Activated T-cell treated with anti-CD3 and anti-CD28 coated beads, Interleukin-2, amount 50 U/mL, for 72 hours (primary cell): Measurements from ENCODE around the gene ARHGEF12. TPM values are rescaled to one million over a fixed set of nuclear protein-coding genes. Genes with fewer than 3 reads are reported as not detected.

Experiments used
- ATAC-seq, 2 donors: fragments of 150-1000 bp; cut with Tn5 transposase; replicated peaks in 1 of 2; 2 replicates each; pipeline ENCODE4 v1.10.0; 2021; ENCODE audit warnings: moderate library complexity in 2 of 2, mild to moderate bottlenecking in 1 of 2
- DNase-seq, 2 donors: peaks; one replicate each; pipeline ENCODE4 v3.0.0; 2021 to 2022; ENCODE audit warnings: mixed read lengths in 1 of 2
- H3K27ac Mint-ChIP-seq: one replicate; pipeline ENCODE4 v1.8.0; 2022; ENCODE audit warnings: mild to moderate bottlenecking, moderate library complexity, mixed read lengths
- H3K27me3 Mint-ChIP-seq: one replicate; pipeline ENCODE4 v1.8.0; 2022; ENCODE audit warnings: low read depth, mixed read lengths
- H3K36me3 Mint-ChIP-seq, 2 donors: one replicate each; pipeline ENCODE4 v1.8.0; 2022; ENCODE audit warnings: mixed read lengths in 2 of 2, mild to moderate bottlenecking in 1 of 2; ENCODE audit not compliant: insufficient read depth in 2 of 2
- H3K4me1 Mint-ChIP-seq: one replicate; pipeline ENCODE4 v1.8.0; 2022; ENCODE audit warnings: low read depth, mixed read lengths
- H3K4me3 Mint-ChIP-seq, 2 donors: one replicate each; pipeline ENCODE4 v1.8.0; 2022; ENCODE audit warnings: mild to moderate bottlenecking in 2 of 2, mixed read lengths in 2 of 2, moderate library complexity in 2 of 2
- H3K9me3 Mint-ChIP-seq, 2 donors: one replicate each; pipeline ENCODE4 v1.8.0; 2022; ENCODE audit warnings: mixed read lengths in 2 of 2
- total RNA-seq, 2 donors: library from RNA; stranded (reverse); gene quantifications; one replicate each; pipeline ENCODE4 v1.2.3, GENCODE V29; 2022

The ARHGEF12 gene
- total RNA-seq, 2 donors from 2014 or later = 16.1 to 20.5 TPM

- no peak for ATAC-seq
- H3K4me3 Mint-ChIP-seq = no peak overlapping the region
Measured at GRCh38 chr11:120327311-120327710, 8.9 kb upstream of the ARHGEF12 start.

GRCh38 chr11:120329556-120329955 lies 6.7 kb upstream of the ARHGEF12 start:
- H3K36me3 Mint-ChIP-seq = peaks cover 0 to 2% of the 10 kb centered on the region in 2 donors
- H3K4me3 Mint-ChIP-seq = no peak overlapping the region
- ATAC-seq (no peak), DNase-seq (no peak)
- H3K27me3 Mint-ChIP-seq = peaks cover 51% of the 10 kb centered on the region
- no peak overlapping the region for H3K27ac Mint-ChIP-seq
- peaks cover 18% of the 10 kb centered on the region for H3K4me1 Mint-ChIP-seq
- no peaks in the 10 kb centered on the region for H3K9me3 Mint-ChIP-seq

More at GRCh38 chr11:120327311-120327710, 8.9 kb upstream of the ARHGEF12 start:
- peaks cover 57% of the 10 kb centered on the region for H3K27me3 Mint-ChIP-seq
- peaks cover 0 to 2% of the 10 kb centered on the region in 2 donors for H3K36me3 Mint-ChIP-seq
- H3K4me1 Mint-ChIP-seq = peaks cover 18% of the 10 kb centered on the region
- no peak overlapping the region for H3K27ac Mint-ChIP-seq
- no peaks in the 10 kb centered on the region for H3K9me3 Mint-ChIP-seq
- DNase-seq = no peak

- Mint-ChIP-seq H3K4me3 (no peak overlapping the region), H3K27ac (no peak overlapping the region), H3K27me3 (peaks cover 49% of the 10 kb centered on the region), H3K9me3 (no peaks in the 10 kb centered on the region), H3K4me1 (peaks cover 22% of the 10 kb centered on the region), H3K36me3 (no peaks in the 10 kb centered on the region)
- ATAC-seq (no peak), DNase-seq (no peak)
Measured at GRCh38 chr11:120330045-120330444, 6.2 kb upstream of the ARHGEF12 start.

GRCh38 chr11:120331301-120331996 lies 4.8 kb upstream of the ARHGEF12 start:
- peaks cover 43% of the 10 kb centered on the region for H3K27me3 Mint-ChIP-seq
- DNase-seq = no peak
- no peaks in the 10 kb centered on the region for H3K9me3 Mint-ChIP-seq
- no peak overlapping the region for H3K27ac Mint-ChIP-seq
- H3K36me3 Mint-ChIP-seq = no peaks in the 10 kb centered on the region
- ATAC-seq = no peak
- H3K4me3 Mint-ChIP-seq = no peak overlapping the region
- H3K4me1 Mint-ChIP-seq = peaks cover 16% of the 10 kb centered on the region

GRCh38 chr11:120332822-120333716 lies 3.1 kb upstream of the ARHGEF12 start:
- Mint-ChIP-seq H3K36me3 (peaks cover 0 to 2% of the 10 kb centered on the region in 2 donors), H3K4me1 (peaks cover 20% of the 10 kb centered on the region), H3K9me3 (no peaks in the 10 kb centered on the region), H3K4me3 (no peak overlapping the region), H3K27me3 (peaks cover 39% of the 10 kb centered on the region), H3K27ac (no peak overlapping the region)
- DNase-seq = no peak
- ATAC-seq = no peak

- Mint-ChIP-seq H3K27ac (no peak overlapping the region), H3K4me1 (peaks cover 21% of the 10 kb centered on the region), H3K4me3 (no peak overlapping the region), H3K27me3 (peaks cover 44% of the 10 kb centered on the region), H3K36me3 (peaks cover 0 to 2% of the 10 kb centered on the region in 2 donors), H3K9me3 (no peaks in the 10 kb centered on the region)
- ATAC-seq (no peak), DNase-seq (no peak)
Measured at GRCh38 chr11:120333801-120334200, 2.4 kb upstream of the ARHGEF12 start.

GRCh38 chr11:120334332-120334731 lies 1.9 kb upstream of the ARHGEF12 start:
- Mint-ChIP-seq H3K4me1 (peaks cover 22% of the 10 kb centered on the region), H3K9me3 (no peaks in the 10 kb centered on the region), H3K4me3 (no peak overlapping the region), H3K27ac (no peak overlapping the region), H3K36me3 (peaks cover 0 to 2% of the 10 kb centered on the region in 2 donors), H3K27me3 (peaks cover 47% of the 10 kb centered on the region)
- ATAC-seq = no peak
- DNase-seq = no peak

- peak overlapping the region; percentile 81 to 82 for H3K4me3 Mint-ChIP-seq
- no peak for ATAC-seq
- peak; percentile 47 to 70 for DNase-seq
- peaks cover 0 to 2% of the 10 kb centered on the region in 2 donors for H3K36me3 Mint-ChIP-seq
- H3K27ac Mint-ChIP-seq = no peak overlapping the region
- no peaks in the 10 kb centered on the region for H3K9me3 Mint-ChIP-seq
- peaks cover 29% of the 10 kb centered on the region for H3K4me1 Mint-ChIP-seq
- H3K27me3 Mint-ChIP-seq = peaks cover 52% of the 10 kb centered on the region
Measured at GRCh38 chr11:120334894-120335462, 1.2 kb upstream of the ARHGEF12 start.

- H3K27ac Mint-ChIP-seq = no peak overlapping the region
- peaks cover 0 to 2% of the 10 kb centered on the region in 2 donors for H3K36me3 Mint-ChIP-seq
- peaks cover 52% of the 10 kb centered on the region for H3K27me3 Mint-ChIP-seq
- peak overlapping the region; percentile 81 to 82 for H3K4me3 Mint-ChIP-seq
- ATAC-seq (peak; percentile 32 to 42), DNase-seq (no peak)
- H3K4me1 Mint-ChIP-seq = peaks cover 34% of the 10 kb centered on the region
- no peaks in the 10 kb centered on the region for H3K9me3 Mint-ChIP-seq
Measured at GRCh38 chr11:120335556-120335907, 681 bp upstream of the ARHGEF12 start.

- DNase-seq (peak; percentile 43 to 60), ATAC-seq (peak; percentile 49 to 53)
- peaks cover 37% of the 10 kb centered on the region for H3K4me1 Mint-ChIP-seq
- peaks cover 0 to 2% of the 10 kb centered on the region in 2 donors for H3K36me3 Mint-ChIP-seq
- H3K27ac Mint-ChIP-seq = peak overlapping the region; percentile 86
- peaks cover 50% of the 10 kb centered on the region for H3K27me3 Mint-ChIP-seq
- H3K9me3 Mint-ChIP-seq = no peaks in the 10 kb centered on the region
- peak overlapping the region; percentile 86 to 96 for H3K4me3 Mint-ChIP-seq
Measured at GRCh38 chr11:120336641-120337354, 585 bp downstream of the ARHGEF12 start.

GRCh38 chr11:120337355-120338106 lies 1.3 kb downstream of the ARHGEF12 start:
- DNase-seq (peak in 1 of 2 donors; percentile 8), ATAC-seq (no peak)
- H3K4me1 Mint-ChIP-seq = peaks cover 37% of the 10 kb centered on the region
- H3K9me3 Mint-ChIP-seq = peaks cover 0 to 2% of the 10 kb centered on the region in 2 donors
- H3K27me3 Mint-ChIP-seq = peaks cover 53% of the 10 kb centered on the region
- peak overlapping the region; percentile 86 for H3K27ac Mint-ChIP-seq
- peaks cover 2 to 3% of the 10 kb centered on the region in 2 donors for H3K36me3 Mint-ChIP-seq
- H3K4me3 Mint-ChIP-seq = peak overlapping the region; percentile 86 to 96
